ENCODE measurements around the gene MMP1. TPM values are rescaled to one million over a fixed set of nuclear protein-coding genes. Genes with fewer than 3 reads are reported as not detected.
A peak's percentile ranks its signal among the peaks of the same experiment; 100 is the strongest.

The MMP1 gene
- 0.23 TPM for polyA plus RNA-seq (ENCODE audit: insufficient read length)
- long read RNA-seq, donor 1: 0 reads
- long read RNA-seq, donor 2: 0 reads
- long read RNA-seq, donor 3: 0 reads
- long read RNA-seq, donor 4: 0 reads
- long read RNA-seq, donor 5: 0 reads
- long read RNA-seq, donor 6: 0 reads
- long read RNA-seq, donor 7: 0 reads
- long read RNA-seq, donor 8: 0 reads

DNA sequence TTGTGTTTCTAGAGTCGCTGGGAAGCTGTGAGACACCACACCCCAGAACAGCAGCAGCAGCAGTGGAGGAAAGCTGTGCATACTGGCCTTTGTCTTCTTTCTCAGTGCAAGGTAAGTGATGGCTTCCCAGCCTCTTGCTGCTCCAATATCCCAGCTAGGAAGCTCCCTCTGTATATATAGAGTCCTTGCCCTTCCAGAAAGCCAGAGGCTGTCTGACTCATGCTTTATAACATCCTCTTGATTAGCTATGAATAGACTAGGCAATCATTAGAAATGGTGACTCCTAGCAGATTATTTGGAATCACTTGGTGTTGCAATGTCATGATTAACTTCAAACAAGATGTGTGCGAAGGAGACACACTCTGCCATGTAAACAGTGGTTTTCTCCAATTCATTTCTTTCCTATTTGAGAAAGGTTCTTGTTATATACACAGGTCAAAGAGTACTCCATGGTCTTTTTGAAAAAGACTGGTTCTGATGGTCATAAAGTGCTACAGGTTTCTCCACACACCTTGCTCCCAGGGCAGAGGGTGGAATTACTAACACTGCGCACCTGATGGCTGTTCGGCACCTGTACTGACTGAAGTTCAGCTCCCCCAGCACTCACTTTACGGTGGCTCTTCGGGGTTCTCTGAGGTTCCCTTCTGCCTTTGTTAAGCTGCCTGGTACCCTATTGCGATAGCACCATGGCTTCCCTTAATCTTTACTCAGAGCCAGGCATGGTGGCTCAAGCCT is at the start of gene MMP1:
Gene MMP1, minus strand, starts transcription at position 149 of the 735 bp plus-strand sequence. Its CDS starts 68 bp downstream, at position 81.
- DNase-seq: no peak

DNA sequence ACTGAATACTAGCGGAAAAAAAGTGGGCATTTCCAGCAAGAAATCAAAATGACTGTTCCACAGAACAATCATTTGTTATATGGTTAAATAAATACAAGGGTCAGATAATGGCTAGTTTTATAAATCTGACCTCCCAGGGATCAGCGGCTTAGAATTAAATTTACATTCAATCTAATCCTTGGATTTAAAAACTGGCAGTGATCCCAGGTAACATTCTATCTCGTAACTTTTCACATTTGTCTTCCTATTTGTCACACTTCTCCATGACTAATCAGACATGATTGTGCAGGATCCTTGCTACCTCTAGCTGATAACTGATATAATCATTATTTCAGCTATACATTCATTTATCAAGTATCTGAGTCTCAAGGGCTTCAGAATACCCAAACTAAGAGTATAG is 48.3 kb upstream of the MMP1 start:
- DNase-seq: no peak

DNA sequence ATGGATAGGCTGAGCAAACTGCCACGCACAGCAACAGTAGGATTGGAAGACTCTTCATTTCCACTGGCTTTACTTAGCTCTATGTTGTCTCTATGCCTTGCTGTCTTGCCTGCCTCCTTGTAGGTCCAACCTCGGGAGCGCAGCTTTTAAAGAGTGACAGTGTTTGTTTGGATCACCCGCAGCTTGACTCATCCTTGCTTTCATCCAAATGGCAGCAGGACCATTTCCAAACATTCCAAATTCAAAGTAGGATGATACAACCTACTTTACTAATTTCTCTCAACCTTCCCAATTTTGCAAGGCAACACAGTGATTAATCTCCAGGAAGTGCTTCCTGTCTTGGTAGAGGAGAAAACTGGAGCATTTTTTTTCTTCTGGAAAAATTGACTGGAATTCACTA is 45.5 kb upstream of the MMP1 start, which contains the start of gene MMP3:
Gene MMP3, minus strand, starts transcription at position 121 of the 400 bp plus-strand sequence. Its CDS starts 63 bp downstream, at position 58.
- no peak for DNase-seq

DNA sequence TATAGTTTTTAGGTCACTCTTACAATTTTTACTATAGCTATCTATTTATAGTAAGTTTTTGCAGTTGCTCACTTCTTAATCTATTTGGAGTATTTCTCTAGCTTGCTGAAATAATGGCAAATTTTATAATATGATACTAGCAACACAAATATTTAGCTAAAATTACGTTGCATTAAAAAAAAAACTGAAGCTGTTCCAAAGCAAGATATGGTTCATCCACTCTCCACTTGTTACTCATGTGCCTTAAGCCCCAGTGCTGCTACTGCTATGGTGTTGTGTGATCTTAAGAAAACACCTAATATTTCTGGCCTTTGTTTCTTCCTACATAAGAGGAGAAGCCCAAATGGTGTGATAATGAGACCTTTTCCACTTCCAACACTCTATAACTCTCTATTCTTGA is 45.0 kb upstream of the MMP1 start:
- no peak for DNase-seq

DNA sequence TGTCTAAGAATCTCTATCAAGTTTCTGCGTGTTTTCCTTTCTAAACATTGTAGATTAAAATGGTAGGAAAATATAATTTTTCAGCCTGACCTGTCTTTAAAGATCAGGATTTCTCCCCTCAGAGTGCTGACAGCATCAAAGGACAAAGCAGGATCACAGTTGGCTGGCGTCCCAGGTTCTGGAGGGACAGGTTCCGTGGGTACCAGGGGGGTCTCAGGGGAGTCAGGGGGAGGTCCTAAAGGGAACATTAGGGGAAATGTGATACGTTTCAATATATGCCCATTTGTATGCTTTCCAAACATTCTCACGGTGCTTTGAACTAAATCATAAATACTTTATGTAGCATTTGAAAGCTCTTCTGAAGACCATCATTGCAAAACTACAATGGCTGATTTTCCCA is 42.1 kb upstream of the MMP1 start:
- DNase-seq: no peak

DNA sequence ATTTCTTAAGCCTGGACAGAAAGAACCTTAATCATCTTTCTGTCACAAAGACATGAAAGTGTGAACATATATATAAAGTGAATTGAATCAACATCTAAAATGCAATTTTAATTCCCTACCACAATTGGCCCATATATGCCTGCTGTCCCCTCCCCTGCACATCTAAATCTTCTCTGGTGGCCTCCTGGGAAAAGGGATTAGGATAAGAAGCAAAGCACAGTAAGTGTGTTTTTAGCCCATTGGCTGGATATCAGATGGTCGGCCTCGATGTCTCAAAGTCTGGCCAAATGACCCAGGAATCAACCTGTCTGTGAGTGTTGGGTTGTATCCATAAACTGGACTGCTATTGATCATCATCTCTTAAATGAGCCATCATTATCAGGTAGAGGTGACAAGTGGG is 39.7 kb upstream of the MMP1 start:
- no peak for DNase-seq

DNA sequence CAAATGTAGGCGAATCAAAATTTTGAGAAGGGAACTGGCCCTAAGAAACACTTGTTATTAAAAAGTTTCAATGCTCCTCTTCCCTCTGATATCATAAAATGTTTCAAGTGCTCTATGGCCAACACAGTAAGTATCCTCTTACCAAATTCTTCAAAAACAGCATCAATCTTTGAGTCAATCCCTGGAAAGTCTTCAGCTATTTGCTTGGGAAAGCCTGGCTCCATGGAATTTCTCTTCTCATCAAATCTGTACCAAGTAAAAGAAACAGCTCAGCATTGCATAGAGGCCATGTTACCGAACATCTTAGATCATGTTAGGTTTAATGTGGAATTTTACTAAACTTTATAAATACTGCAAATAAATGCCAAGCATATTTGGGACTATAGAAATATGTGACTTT is 39.2 kb upstream of the MMP1 start:
- no peak for DNase-seq

DNA sequence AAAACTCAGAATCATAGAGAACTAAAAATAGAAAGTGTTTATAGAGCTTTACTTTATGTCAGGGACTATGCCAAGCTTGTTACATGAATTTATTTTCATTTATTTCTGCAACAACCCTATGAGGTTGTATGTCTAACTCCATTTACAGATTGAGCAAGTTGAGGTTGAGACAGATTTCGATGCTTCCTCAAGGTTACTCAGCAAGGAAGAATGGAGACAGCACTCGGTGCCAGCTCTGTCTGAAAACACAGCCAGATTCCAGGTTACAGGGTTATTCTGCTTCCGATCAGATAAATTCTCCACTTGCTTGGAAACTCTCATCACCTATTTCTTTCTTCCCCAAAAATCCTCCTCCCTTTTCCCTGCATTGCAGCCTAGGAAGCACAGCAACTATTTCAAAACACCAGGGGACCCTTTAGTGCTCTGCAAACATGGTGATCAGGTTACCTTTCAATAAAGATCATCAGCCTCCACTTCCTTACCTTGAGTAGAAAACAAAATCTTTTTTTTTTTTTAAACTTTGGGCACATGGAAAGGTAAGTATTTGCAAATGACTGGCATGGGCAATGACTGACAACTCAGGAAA is 38.4 kb upstream of the MMP1 start:
- no peak for DNase-seq

DNA sequence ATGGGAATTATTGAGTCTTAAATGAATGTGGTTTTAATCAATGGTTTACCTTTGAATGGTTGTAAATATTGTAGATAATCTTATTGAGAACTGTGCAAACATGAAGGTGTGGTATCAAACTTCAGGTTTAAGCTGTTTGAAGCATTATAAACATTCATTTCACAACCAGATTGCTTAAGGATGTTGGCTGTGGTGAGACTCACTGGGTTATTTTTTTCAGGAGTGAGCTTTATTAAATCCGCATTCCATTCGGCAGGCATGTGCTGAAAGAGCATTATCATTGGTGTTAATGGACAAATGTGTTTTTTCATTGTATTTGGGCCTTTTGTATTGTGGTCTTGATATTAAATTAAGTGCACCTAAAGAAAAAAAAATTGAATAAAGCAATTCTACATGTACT is 35.8 kb upstream of the MMP1 start:
- no peak for DNase-seq

DNA sequence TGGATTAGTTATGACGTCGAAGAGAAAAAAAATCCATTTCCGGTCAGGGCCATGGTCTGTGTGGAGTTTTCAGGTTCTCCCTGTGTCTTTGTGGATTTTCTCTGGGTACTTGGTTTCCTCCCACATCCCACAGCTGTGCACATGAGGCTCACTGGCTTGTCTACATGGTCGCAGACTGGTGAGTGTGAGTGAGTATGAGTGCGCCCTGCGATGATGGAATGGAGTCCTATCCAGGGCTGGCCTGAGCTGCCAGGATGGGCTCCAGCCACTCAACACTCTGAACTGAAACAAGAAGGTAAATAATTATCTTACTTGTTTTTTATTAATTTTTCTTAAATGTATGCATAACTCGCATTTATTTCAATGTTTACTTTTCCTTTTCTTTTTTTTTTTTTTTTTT is 34.7 kb upstream of the MMP1 start:
- no peak for DNase-seq

DNA sequence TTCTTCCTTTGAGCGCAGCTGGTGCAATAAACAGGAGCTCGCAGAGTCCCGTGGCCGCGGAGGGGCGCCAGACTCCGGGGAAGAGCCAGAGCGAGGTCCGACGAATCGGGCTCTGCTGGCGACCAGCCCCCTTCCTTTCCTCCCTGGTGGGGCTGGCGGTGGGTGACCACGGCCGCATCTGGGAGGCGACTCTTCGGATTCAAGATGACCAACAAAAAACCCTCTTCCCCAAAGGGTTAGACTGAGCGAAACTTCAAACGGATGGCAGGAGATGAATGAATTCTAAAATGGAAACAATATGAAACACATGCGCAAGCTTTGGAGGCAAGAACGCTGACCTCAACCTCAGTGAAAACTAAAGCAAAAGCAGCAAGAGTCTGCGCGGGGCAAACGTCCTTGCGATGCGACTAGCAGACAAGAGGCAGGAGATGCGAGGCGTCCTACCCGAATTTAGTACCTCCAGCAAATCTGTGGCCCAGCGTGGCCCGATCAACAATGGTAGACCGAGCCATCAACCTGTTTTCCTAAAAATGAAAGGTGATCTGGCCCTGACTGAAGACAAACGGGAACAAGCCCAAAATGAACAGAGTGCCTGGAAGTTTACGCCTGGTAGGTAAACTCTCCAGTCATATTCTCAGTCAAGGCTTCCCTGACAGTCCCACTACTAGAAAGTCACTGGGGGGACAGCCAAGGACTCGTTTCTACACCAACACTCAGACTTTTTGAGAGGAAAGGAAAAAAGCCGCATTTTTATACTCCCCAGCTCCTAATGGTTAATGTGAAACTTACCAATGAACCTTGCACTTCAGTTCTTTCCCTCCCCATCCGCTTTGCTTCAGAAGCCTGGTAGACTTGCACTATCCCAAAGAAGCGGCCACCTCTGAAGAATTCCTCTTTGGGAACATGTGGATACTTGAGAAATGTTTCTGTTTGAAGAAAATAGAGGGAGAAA is 33.8 kb upstream of the MMP1 start:
- DNase-seq: peak; percentile 28

DNA sequence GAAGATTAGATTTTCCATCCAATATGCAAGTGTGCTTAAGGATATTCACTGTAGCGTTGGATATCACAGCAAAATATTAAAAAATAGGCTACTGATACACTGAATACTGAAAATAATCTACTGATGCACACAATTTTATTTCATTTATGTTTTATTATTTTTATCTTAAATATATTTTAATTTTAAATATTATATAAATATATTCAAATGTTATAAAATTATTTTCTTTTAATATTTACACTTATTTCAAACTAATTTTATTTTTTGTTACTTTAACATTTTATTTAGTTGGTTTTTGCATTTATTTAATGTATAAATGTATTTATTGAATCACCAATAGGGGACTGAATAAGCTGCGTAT is 33.1 kb upstream of the MMP1 start:
- DNase-seq: no peak

DNA sequence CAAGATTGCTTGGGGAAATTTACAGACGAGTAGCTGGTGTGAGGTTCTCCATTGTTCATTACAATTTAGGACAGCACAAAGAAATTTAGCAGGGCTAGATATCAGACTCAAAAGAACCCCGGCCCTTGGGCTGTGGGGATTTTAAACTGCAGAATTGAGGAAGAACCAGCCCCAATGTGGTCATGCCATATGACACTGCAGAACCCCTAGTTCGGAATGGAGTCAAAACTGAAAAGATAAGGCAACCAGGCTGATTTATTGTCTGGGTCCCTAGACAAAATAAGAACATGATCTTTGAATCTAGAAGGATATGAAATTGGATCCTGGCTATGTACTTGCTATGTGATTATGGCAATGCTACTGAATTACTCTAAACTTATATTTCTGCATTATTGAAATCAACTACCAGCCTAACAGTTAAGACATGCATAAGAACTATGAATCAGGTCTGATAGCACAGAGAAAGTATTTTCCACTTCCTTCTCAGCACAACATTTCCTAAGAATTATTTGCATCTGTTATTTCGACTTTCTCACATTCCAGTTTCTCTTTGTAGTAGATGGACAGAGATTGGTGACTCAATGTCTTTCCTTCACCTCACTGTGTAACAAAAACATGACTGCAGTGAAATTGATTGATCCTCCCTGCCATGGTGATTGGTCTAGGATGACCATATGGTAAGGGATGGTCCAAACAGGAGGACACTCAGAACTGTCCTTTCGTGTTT is 32.2 kb upstream of the MMP1 start:
- DNase-seq: no peak

DNA sequence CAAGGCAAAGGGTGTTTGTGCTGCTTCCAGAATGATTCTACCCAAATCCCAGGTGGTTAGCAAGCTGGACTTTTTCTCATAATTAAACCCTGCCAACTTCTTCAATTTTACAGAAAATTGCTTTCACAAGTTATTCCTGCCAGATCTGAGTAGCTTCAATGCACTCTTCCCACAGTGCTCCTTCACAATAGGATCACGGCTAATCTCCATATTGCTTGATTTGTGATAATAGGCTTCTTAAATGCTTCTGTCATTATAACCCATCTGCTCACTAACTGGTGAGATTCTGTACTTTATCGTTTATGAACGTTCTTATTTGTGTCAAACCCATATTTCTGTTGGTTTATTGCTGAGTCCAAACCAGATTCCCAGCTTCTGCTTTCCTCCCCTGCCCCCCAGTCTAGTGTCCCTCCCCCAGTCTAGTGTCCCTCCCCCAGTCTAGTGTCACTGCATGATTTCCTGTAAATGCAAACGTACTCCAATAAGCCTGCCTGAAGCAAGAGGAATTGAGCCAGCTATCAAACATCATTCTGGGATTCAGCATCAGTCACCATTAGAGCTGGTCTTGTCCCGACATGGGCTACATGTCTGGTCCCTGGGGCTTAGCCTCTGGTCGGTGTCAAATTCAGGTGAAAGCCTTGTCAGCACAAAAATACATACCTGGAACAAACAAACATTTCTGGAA is 31.5 kb upstream of the MMP1 start:
- DNase-seq: no peak

DNA sequence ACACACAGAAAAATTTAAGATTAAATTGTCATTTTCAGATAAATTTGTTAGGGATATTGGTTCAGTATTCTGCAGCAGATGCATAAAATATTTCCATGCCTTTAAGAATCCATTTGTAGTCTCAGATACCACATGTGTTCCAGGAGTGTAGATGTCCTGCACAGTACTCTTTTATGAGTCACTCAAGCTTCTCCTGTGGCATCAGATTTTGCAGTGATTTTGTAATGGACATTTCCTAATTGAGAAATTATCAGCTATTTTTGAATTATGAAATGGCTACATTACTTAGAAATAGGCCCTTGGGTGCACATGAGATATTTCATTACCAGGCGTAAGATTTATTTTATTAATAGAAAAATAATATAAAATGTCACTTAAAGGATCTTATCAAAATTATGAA is 26.6 kb upstream of the MMP1 start:
- DNase-seq: no peak

DNA sequence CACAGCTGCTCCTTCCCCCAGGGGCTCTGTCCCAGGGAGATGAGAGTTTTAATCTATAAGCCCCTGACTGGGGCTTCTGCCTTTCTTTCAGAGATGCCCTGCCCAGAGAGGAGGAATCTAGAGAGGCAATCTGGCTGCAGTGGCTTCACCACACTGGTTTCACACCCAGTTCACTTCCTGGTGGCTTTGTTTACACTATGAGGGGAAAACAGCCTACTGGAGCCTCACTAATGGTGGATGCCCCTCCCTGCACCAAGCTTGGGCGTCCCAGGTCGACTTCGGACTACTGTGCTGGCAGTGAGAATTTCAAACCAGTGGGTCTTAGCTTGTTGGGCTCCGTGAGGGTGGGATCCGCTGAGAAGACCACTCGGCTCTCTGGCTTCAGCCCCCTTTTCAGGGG is 21.5 kb upstream of the MMP1 start:
- no peak for DNase-seq

DNA sequence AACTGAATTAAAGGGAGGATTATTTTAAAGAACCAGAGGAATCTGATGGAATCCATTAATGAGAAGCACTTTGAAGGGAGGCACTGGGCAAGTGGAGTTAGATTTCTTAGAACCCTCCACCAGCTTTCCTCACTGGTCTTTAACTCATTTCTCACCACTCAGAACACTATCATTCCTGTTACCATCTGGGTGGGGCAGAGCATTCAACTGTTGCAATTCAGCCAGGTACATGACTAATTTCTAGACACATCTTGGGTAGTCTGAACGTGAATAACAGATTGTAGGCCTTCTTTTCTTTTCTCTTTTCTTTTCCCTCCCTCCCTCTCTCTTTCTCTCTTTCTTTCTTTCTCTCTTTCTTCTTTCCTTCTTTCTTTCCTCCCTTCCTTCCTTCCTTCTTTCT is 15.5 kb upstream of the MMP1 start:
- DNase-seq: no peak

DNA sequence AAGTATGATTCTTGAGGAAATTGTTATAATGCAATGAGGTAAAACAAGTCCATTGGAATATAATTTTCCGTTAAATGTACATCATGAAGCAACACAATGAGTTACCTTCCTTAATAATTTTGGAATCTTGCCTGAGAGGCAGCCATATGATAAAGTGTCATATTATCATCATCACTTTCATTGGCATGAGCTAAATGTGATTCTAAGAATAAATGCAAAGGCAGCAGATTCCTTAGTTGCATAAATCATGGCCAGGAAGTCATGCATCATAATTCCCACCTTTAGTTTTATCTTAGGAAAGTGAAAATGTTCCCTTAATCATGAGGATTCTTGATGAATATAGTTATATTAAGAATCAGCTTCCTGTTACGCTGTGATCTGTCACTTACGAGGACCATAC is 14.2 kb upstream of the MMP1 start:
- no peak for DNase-seq

DNA sequence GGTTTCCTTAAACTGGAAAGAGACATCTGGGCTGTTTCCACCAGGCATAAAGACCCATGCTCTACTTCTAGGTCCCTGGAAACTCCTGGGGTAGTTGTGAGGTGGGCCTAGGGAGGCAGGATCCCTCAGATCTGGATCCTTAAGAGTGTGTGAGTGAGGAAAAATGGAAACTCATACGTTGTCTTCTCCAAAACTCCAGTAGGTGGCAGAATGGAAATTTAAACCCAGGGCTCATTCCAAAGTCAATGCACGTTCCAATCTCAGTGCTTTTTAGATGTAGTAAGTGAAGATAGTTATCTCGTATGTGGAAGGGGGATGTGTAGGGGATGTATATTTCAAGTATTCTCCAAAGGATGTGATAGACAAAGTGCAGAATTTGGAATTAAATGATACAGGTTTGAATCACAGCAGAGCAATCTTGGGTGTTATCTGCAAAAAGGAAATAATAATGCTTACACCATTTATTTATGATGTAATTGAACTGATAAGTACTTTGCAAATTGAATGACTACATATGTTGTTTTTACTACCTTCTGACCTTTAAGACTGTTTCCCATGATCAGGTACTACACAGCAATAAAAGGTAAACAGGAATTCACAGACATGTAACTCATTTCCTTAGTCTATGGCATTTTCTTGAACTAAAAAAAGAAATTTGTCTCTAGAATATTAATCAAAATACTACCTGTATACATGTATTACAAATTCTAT is 13.1 kb upstream of the MMP1 start:
- DNase-seq: peak; percentile 27

DNA sequence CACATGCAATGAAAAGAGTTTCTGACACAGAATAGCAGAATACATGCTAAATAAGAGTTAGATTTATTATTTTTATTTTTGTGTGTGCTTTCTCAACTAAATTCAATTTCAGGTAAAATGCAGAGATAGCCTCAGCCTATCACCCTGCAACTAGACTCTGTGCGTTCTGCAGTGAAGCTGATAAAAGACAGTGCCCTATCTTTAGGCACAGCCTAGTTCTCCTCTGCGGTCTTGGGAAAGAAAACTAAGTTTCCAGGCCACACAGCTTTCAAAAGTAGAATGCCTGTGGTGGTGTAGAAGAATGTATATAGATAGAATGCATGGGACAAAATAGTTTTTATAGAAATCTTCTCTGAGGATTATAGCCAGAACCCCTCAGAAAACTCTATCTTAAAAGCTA is 12.0 kb upstream of the MMP1 start:
- no peak for DNase-seq

DNA sequence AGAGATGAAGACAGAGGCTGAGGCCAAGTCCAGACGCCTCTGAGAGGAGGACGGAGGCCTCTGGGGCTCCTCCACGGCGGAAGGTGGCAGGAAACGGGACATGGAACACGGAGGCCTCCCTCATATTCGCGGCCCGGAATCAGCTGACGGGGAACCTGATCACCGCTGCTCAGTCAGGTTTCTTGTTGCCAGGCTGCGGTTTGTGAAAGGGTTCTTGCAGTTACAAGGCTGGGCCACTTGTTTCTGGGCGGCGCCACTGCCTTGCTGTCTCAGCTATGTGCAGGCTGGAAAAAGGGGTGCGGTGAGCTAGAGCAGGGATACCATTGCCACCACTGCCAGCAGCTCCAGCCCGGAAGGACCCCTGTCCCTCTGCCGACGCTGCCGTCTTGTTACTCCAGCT is 10.0 kb upstream of the MMP1 start:
- DNase-seq: no peak
